Subcutaneous abdominal adipose tissue (tissue), 5 donors: ENCODE results near the gene BNC1.

ENCODE experiments used
- H3K27ac ChIP-seq: one replicate; pipeline ENCODE4 v1.7.0; 2013; ENCODE audit warnings: low read depth, mild to moderate bottlenecking, inconsistent platforms, low read length, moderate library complexity
- H3K27me3 ChIP-seq, 5 donors: one replicate each; pipeline ENCODE4 v1.7.0; 2013; ENCODE audit warnings: low read length in 5 of 5, inconsistent platforms in 1 of 5; ENCODE audit not compliant: control insufficient read depth in 5 of 5, insufficient read depth in 4 of 5
- H3K36me3 ChIP-seq, 5 donors: one replicate each; pipeline ENCODE4 v1.7.0; 2013; ENCODE audit warnings: low read length in 5 of 5; ENCODE audit not compliant: control insufficient read depth in 5 of 5, insufficient read depth in 5 of 5
- H3K4me1 ChIP-seq, 5 donors: one replicate each; pipeline ENCODE4 v1.7.0; 2013; ENCODE audit warnings: low read length in 5 of 5, mild to moderate bottlenecking in 3 of 5, moderate library complexity in 1 of 5; ENCODE audit not compliant: control insufficient read depth in 5 of 5, insufficient read depth in 5 of 5
- H3K4me3 ChIP-seq, 5 donors: one replicate each; pipeline ENCODE4 v1.7.0; 2013; ENCODE audit warnings: low read length in 5 of 5, low read depth in 1 of 5
- H3K9ac ChIP-seq, 5 donors: one replicate each; pipeline ENCODE4 v1.7.0; 2013; ENCODE audit warnings: low read length in 5 of 5, mild to moderate bottlenecking in 4 of 5, moderate library complexity in 3 of 5
- H3K9me3 ChIP-seq, 5 donors: one replicate each; pipeline ENCODE4 v1.7.0; 2013; ENCODE audit warnings: low read length in 5 of 5; ENCODE audit not compliant: control insufficient read depth in 5 of 5
- donor health status: healthy.
- donor health status: healthy.
- donor health status: healthy.
- donor health status: healthy.
- donor health status: healthy.

BNC1 gene

DNA sequence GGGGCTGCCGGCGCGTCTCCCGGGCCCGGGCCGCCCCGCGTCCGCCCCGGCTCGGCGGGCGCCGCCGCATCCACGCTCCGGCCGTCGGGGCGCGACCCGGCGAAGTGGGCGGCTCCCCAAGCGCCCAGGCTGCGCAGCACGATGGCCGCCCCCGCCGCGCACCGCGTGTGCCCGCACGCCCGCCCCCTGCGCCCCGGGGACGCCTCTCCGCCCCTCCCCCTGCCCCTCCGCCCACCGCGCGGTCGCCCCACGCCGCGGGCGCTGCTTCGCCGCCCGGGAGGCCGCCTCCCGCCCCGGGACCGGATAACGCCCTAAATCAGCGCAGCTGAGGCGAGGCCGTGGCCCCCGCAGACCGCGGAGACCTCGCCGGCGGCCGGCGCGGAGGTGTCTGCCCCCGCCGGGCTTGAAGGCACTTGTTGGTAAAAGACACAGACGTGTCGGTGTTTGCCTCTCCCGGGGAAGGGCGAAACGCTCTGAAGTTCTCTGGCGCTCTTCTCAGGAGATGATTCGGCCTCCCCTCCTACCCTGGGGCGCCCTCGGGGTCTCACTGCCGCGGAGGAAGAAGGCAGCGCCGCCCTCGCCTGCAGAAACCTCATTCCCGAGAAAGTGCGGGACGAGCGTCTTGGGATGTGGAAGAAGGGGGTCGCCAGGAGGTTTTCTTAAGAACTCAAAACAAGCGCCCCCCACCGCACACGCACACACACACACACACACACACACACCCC lies at the start of gene BNC1:
Gene BNC1 (minus strand): TSS at position 106 of the 725 bp plus-strand sequence. CDS start 36 bp downstream, at position 70.
- Histone ChIP-seq H3K27ac (no peak within 1 kb of the TSS), H3K36me3 (no peaks in the 10 kb centered on the region), H3K9me3 (no peaks in the 10 kb centered on the region), H3K27me3 (peaks cover 10 to 45% (median 35%) of the 10 kb centered on the region in 5 donors), H3K4me3 (peak within 1 kb of the TSS in 4 of 5 donors; percentile 63 to 69 (median 63)), H3K4me1 (peaks cover 0 to 19% (median 9%) of the 10 kb centered on the region in 5 donors), H3K9ac (peak within 1 kb of the TSS in 2 of 5 donors; percentile 23 to 52)

GRCh38 chr15:83327041-83327440 lies 42.6 kb upstream of the BNC1 start:
- Histone ChIP-seq H3K27ac (no peak overlapping the region), H3K4me1 (no peaks in the 10 kb centered on the region), H3K9ac (no peak overlapping the region), H3K27me3 (peaks cover 3 to 9% (median 4%) of the 10 kb centered on the region in 5 donors), H3K4me3 (no peak overlapping the region), H3K9me3 (no peaks in the 10 kb centered on the region), H3K36me3 (no peaks in the 10 kb centered on the region)

DNA sequence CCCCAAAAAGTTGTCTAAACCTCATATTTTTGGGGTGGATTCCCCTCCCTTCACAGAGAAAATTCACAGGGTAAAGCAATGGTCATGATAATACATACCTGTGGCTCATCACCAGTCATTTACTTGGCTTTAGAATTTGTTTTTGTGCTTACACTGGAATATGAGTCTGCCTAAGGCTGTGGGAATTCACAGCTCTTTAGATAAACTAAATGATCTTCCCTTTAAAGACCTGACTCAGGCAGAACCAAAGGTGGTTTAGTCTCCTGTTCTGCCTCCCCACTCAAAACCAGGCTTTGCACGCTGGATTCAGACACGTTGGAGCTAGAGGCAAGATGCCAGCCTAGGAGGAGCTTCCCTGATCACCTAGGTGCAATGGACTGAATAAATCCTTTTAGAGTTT lies 40.3 kb upstream of the BNC1 start:
- Histone ChIP-seq H3K4me1 (no peaks in the 10 kb centered on the region), H3K9ac (no peak overlapping the region), H3K9me3 (no peaks in the 10 kb centered on the region), H3K36me3 (no peaks in the 10 kb centered on the region), H3K27ac (no peak overlapping the region), H3K4me3 (no peak overlapping the region), H3K27me3 (peaks cover 3 to 9% (median 5%) of the 10 kb centered on the region in 5 donors)

DNA sequence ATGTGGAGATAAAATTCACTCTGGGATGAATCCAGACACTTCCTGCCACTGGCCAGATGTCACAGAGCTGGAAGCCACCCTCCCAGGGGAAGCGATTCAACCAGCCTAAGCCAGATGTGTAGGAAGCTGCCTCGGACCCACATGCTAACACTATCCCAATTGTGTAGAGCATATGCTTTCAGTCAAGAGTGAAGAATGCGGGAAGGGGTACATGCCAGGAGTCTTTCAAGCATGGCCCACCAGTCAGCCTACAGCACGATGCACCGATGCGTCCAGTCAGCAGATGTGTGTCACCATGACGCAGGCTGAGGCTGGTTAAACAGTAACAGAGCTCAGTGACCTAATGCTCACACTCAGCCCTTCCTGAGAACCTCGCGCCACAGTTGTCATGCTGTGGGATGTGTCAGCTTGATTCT lies 38.8 kb upstream of the BNC1 start:
- H3K36me3 ChIP-seq = no peaks in the 10 kb centered on the region
- no peaks in the 10 kb centered on the region for H3K4me1 ChIP-seq
- peaks cover 0 to 2% (median 0%) of the 10 kb centered on the region in 5 donors for H3K9me3 ChIP-seq
- H3K27me3 ChIP-seq = peaks cover 3 to 11% (median 5%) of the 10 kb centered on the region in 5 donors
- H3K27ac ChIP-seq = no peak overlapping the region
- no peak overlapping the region for H3K9ac ChIP-seq
- no peak overlapping the region for H3K4me3 ChIP-seq

DNA sequence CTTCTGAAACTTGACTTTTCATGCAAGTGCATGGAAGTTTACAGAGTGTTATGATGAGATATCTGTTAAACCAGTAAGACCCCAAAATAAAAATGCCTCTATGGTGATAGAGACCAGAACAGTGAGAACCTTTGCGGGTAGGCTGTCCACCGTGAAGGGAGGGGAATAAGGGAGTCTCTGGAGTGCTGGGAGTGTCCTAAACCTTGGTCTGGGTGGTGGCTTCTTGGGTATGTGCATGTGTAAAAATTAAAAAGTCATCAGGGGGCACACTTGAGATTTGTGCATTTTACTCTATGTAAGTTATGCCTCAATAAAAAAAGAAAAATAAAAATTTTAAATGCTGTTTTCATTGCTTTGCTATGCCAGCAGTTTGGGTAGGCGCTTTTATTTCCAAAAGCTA lies 38.2 kb upstream of the BNC1 start:
- H3K9ac ChIP-seq = no peak overlapping the region
- no peak overlapping the region for H3K27ac ChIP-seq
- H3K4me3 ChIP-seq = no peak overlapping the region
- H3K4me1 ChIP-seq = no peaks in the 10 kb centered on the region
- H3K9me3 ChIP-seq = peaks cover 0 to 2% (median 0%) of the 10 kb centered on the region in 5 donors
- H3K36me3 ChIP-seq = no peaks in the 10 kb centered on the region
- H3K27me3 ChIP-seq = peaks cover 3 to 11% (median 5%) of the 10 kb centered on the region in 5 donors

DNA sequence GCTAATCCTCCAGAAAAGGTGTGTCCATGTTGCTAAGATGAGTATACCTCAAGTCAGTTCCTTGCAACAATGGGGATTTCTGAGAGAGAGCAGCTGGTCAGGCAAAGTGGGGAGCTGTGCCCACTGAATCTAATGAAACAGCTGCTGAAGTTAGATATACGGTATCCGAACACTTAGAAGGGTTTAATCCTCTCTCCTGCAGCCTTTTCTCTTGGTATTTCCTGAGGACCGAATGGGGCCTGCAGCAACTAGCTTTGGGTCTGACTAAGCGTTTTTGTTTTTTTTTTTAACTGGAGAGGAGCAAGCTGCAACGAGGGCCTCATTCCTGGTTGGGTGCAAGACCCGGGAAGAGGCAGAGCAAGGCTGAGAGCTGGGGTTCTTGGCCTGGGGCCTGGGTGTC lies 37.6 kb upstream of the BNC1 start:
- Histone ChIP-seq H3K9ac (no peak overlapping the region), H3K27ac (no peak overlapping the region), H3K27me3 (peaks cover under 1 to 9% (median 5%) of the 10 kb centered on the region in 5 donors), H3K4me1 (no peaks in the 10 kb centered on the region), H3K9me3 (peaks cover 0 to 2% (median 0%) of the 10 kb centered on the region in 5 donors), H3K4me3 (no peak overlapping the region), H3K36me3 (no peaks in the 10 kb centered on the region)

- Histone ChIP-seq H3K27me3 (peaks cover 0 to 9% (median 5%) of the 10 kb centered on the region in 5 donors), H3K27ac (no peak overlapping the region), H3K9me3 (peaks cover 0 to 2% (median 0%) of the 10 kb centered on the region in 5 donors), H3K4me3 (no peak overlapping the region), H3K4me1 (no peaks in the 10 kb centered on the region), H3K9ac (no peak overlapping the region), H3K36me3 (no peaks in the 10 kb centered on the region)
Observed at GRCh38 chr15:83320844-83321243, 36.4 kb upstream of the BNC1 start.

- Histone ChIP-seq H3K36me3 (no peaks in the 10 kb centered on the region), H3K9me3 (peaks cover 0 to 2% (median 0%) of the 10 kb centered on the region in 5 donors), H3K4me1 (no peaks in the 10 kb centered on the region), H3K27ac (no peak overlapping the region), H3K9ac (no peak overlapping the region), H3K4me3 (no peak overlapping the region), H3K27me3 (peaks cover 0 to 7% (median 5%) of the 10 kb centered on the region in 5 donors)
Observed at GRCh38 chr15:83320404-83320803, 35.9 kb upstream of the BNC1 start.

GRCh38 chr15:83319771-83320170 lies 35.3 kb upstream of the BNC1 start:
- Histone ChIP-seq H3K27me3 (peaks cover 0 to 7% (median under 1%) of the 10 kb centered on the region in 5 donors), H3K9me3 (peaks cover 0 to 2% (median 0%) of the 10 kb centered on the region in 5 donors), H3K27ac (no peak overlapping the region), H3K36me3 (no peaks in the 10 kb centered on the region), H3K4me3 (no peak overlapping the region), H3K9ac (no peak overlapping the region), H3K4me1 (no peaks in the 10 kb centered on the region)

DNA sequence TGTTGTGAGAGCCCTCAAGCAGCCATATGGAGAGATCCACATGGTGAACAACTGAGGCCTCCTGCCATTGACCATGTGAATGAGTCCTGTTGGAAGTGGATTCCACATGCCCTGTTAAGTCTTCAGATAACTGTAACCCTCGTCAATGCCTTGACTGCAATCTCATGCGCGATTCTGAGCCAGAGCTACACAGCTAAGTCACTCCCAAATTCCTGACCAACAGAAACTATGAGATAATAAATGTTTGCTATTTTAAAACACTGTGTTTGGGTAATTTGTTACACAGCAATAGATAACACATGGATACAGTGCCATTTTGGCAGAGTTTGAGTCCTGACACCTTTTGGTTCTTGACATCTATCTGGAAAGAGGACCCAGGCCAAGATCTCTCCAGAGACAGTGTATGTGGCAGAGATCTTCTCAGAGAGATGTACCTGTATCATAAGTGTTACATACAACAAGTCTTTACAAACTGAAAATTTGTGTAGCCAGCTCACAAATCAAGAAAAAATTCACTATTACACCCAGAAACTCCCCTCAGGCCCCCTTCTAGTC lies 34.5 kb upstream of the BNC1 start:
- H3K27ac ChIP-seq = no peak overlapping the region
- peaks cover 0 to 2% (median 0%) of the 10 kb centered on the region in 5 donors for H3K9me3 ChIP-seq
- no peaks in the 10 kb centered on the region for H3K36me3 ChIP-seq
- H3K9ac ChIP-seq = no peak overlapping the region
- H3K4me1 ChIP-seq = no peaks in the 10 kb centered on the region
- peaks cover 0 to 7% (median 0%) of the 10 kb centered on the region in 5 donors for H3K27me3 ChIP-seq
- H3K4me3 ChIP-seq = no peak overlapping the region
